Gastrocnemius medialis (tissue), 4 donors: ENCODE measurements around the gene LTB. TPM values are rescaled to one million over a fixed set of nuclear protein-coding genes. Genes with fewer than 3 reads are reported as not detected.

Source experiments
- ATAC-seq, 2 donors: fragments of 150-250 bp; one replicate each; pipeline ENCODE4 v1.9.1; 2016
- DNase-seq, 2 donors: peaks; one replicate each; pipeline ENCODE4 v3.0.0-alpha.2; 2019
- H3K27ac ChIP-seq, 4 donors: fragments of 200-600 bp; sonication (generic); 1 replicate in 1 of 4; 2 replicates in 3 of 4; pipeline ENCODE4 v1.5.1; 2016 to 2018; ENCODE audit warnings: mild to moderate bottlenecking in 2 of 4, moderate library complexity in 1 of 4
- H3K27me3 ChIP-seq, 3 donors: fragments of 200-600 bp; sonication (generic) in 2 of 3; 1 replicate in 1 of 3; 2 replicates in 2 of 3; pipeline versions ENCODE4 v1.5.1 to v1.6.0; 2016 to 2019; ENCODE audit warnings: mild to moderate bottlenecking in 1 of 3, moderate library complexity in 1 of 3
- H3K36me3 ChIP-seq, 2 donors: fragments of 200-600 bp; sonication (generic) in 1 of 2; one replicate each; pipeline ENCODE4 v1.5.1; 2017 to 2018
- H3K4me1 ChIP-seq, 2 donors: fragments of 200-600 bp; sonication (generic) in 1 of 2; one replicate each; pipeline ENCODE4 v1.5.1; 2016 to 2017; ENCODE audit warnings: mild to moderate bottlenecking in 2 of 2
- H3K4me3 ChIP-seq, 4 donors: fragments of 200-600 bp; sonication (generic) in 3 of 4; 1 replicate in 1 of 4; 2 replicates in 3 of 4; pipeline ENCODE4 v1.5.1; 2016 to 2019; ENCODE audit warnings: mild to moderate bottlenecking in 2 of 4
- H3K9me3 ChIP-seq, 3 donors: fragments of 200-600 bp; sonication (generic) in 2 of 3; 1 replicate in 1 of 3; 2 replicates in 2 of 3; pipeline ENCODE4 v1.5.1; 2016 to 2019
- CTCF ChIP-seq, 5 experiments: fragments of 450-650 bp in 3 of 5; fragments of 200-600 bp in 2 of 5; sonication (generic) in 2 of 5; IDR thresholded peaks in 4 of 5; conservative IDR thresholded peaks in 1 of 5; 1 replicate in 4 of 5; 2 replicates in 1 of 5; pipeline ENCODE4 v1.5.1; 2016 to 2019; ENCODE audit warnings: antibody characterized with exemption in 5 of 5, mild to moderate bottlenecking in 3 of 5, moderate library complexity in 3 of 5
- POLR2A ChIP-seq, 2 donors: fragments of 450-650 bp; IDR thresholded peaks; one replicate each; pipeline ENCODE4 v1.6.1; 2017; ENCODE audit warnings: antibody characterized with exemption in 2 of 2, mild to moderate bottlenecking in 2 of 2, moderate library complexity in 2 of 2
- in situ Hi-C, 4 donors: fragments of 200-750 bp; cut with MboI; loops; one replicate each; pipeline versions ENCODE4 v1.15.0 to v1.8.0; 2017; ENCODE audit warnings: low sequenced_read_pairs in 4 of 4
- intact Hi-C: fragments of 100-400 bp; cut with DNase I; formaldehyde crosslinking; loops from one replicate; pipeline ENCODE4 v1.15.1; 2023; ENCODE audit warnings: low total_unique reads
- total RNA-seq, 4 donors: library from RNA; depleted of rRNA; stranded (reverse); fragments of >200 nt; gene quantifications; one replicate each; pipeline versions ENCODE4 v1.1.0 to v1.2.3, GENCODE V29; 2016

LTB gene
- total RNA-seq, 4 donors from 2014 or later = not detected

DNA sequence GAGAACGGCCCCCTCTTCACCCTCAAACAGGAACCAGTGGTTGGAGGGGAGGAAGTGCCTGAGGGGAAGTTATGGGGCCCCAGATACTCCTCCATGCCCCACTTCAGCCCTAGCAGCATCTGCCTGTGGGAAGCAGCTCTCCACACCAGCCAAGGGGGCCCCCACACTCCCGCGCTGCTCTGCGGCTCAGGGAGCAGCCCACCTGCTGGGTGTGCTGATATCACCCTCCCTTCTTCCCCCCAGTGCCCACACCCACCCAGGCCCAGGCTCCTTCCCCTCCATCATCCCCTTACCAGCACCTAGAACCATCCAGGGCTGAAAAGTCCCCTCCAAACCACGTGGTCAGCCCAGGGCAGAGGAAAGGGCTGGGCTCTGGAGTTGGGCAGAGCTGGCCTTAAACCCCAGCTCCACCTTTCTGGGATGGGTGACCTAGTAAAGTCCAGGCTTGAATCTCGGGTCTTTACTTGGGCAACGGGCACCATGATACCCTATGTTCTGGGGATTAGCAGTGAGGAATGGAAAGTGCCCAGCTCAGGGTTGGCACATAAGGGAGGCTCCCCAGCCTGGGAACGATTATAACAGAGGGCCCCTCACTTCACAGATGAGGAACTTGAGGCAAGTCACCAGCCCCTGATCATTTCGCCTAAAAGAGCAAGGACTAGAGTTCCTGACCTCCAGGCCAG lies 4.5 kb upstream of the LTB start:
- Histone ChIP-seq H3K9me3 (no peaks in the 10 kb centered on the region), H3K27ac (no peak overlapping the region), H3K27me3 (peaks cover 0 to 5% (median 0%) of the 10 kb centered on the region in 3 donors), H3K4me3 (no peak overlapping the region), H3K4me1 (no peaks in the 10 kb centered on the region), H3K36me3 (no peaks in the 10 kb centered on the region)
- in situ Hi-C loops (no loop called here), intact Hi-C loops (no loop called here)
- no peak for TF ChIP-seq CTCF (IDR thresholded peaks at IDR 0.05 in 4 of 5, conservative IDR thresholded peaks at IDR 0.05 in 1 of 5)
- no peak for TF ChIP-seq POLR2A (IDR thresholded peaks at IDR 0.05)
- ATAC-seq (no peak), DNase-seq (no peak)

- Histone ChIP-seq H3K4me1 (no peaks in the 10 kb centered on the region), H3K36me3 (no peaks in the 10 kb centered on the region), H3K4me3 (no peak within 1 kb of the TSS), H3K27me3 (peaks cover 0 to 5% (median 0%) of the 10 kb centered on the region in 3 donors), H3K9me3 (no peaks in the 10 kb centered on the region), H3K27ac (no peak within 1 kb of the TSS)
- in situ Hi-C loops (no loop called here), intact Hi-C loops (no loop called here)
- TF ChIP-seq POLR2A (IDR thresholded peaks at IDR 0.05) = no peak
- no peak for TF ChIP-seq CTCF (IDR thresholded peaks at IDR 0.05 in 4 of 5, conservative IDR thresholded peaks at IDR 0.05 in 1 of 5)
- no peak for ATAC-seq
- DNase-seq = no peak
Measured at GRCh38 chr6:31586008-31586407, 3.8 kb upstream of the LTB start, which contains the start of gene LST1. Gene LST1, plus strand, starts transcription at chr6:31586277. Its CDS starts 1,023 bp downstream, at chr6:31587300.

DNA sequence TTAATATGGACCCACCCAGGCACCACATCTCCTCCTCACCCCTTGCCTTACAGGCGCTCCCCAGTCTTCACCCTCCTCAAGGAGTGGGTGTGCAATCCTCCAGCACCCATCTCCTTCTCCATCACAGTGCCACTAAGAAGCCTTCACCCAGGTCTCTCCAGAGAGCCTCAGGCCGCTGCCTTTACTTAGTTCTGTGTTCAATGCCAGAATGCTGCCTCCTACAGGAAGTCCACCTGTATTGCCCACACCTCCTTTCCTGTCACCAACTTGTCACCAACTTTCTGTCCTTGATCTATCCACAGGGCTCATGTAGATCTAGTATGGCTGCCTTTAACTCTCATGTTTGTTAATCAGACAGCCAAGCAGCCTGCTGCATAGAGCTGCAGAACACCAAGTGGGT lies 3.3 kb upstream of the LTB start:
- H3K4me1 ChIP-seq = peaks cover 0 to 3% of the 10 kb centered on the region in 2 donors
- in situ Hi-C loops = no loop called here

DNA sequence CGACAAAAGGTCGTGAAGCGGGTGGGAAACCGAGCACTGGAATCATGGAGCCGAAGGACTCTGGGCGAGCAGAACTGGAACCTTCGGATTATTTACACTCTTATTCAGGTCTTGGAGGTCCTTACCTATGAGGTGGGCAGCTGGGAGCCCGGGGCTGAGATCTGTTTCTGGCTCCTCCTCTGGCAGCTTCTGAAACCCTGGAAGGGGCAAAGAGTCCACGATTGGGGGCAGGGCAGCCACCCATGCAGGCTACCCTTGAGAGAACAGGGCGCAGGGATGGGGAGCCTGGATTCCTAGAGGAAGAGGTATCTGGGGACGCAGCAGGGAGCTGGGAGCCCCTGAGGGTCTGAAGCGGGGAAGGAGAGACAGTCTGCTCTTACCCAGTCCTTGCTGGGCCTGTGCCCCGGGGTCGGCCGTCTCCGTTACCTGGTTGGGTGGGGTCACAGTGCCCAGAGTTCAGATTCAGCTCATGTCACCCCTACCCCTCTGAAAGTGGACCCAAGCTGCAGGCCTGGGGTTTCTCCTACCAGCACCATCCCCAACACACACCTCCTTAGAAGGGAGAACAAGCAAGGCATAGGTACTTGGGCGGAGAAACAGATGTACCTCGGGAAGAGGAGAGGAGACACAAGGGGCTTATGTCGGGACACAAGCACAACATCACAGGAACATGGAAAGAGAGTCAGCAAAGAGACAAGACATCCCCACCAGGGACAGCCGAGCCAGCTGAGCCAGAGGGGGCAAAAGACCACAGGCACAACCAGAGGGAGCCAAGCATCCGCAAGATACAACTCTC lies 592 bp downstream of the LTB start:
- Histone ChIP-seq H3K27ac (peak overlapping the region; percentile 74 to 84 (median 77)), H3K27me3 (no peaks in the 10 kb centered on the region), H3K36me3 (no peaks in the 10 kb centered on the region), H3K4me1 (peaks cover 0 to 5% of the 10 kb centered on the region in 2 donors), H3K4me3 (peak overlapping the region; percentile 67 to 96 (median 90)), H3K9me3 (no peaks in the 10 kb centered on the region)
- in situ Hi-C loops (no loop called here), intact Hi-C loops (loop anchor here (1.0 kb wide), 2 partner anchors 17 to 35 kb away; partner anchors contain the start of gene ATP6V1G2)
- DNase-seq (no peak), ATAC-seq (peak; percentile 9 to 18)
- TF ChIP-seq POLR2A (IDR thresholded peaks at IDR 0.05) (no peak), CTCF (IDR thresholded peaks at IDR 0.05 in 4 of 5, conservative IDR thresholded peaks at IDR 0.05 in 1 of 5) (no peak)

More for the DNA sequence above, 3.3 kb upstream of the LTB start:
- H3K27ac ChIP-seq = no peak overlapping the region
- intact Hi-C loops = no loop called here
- peaks cover 0 to 5% (median 0%) of the 10 kb centered on the region in 3 donors for H3K27me3 ChIP-seq
- no peak for DNase-seq
- ATAC-seq = no peak
- no peaks in the 10 kb centered on the region for H3K36me3 ChIP-seq
- no peaks in the 10 kb centered on the region for H3K9me3 ChIP-seq
- H3K4me3 ChIP-seq = no peak overlapping the region
- TF ChIP-seq POLR2A (IDR thresholded peaks at IDR 0.05) = no peak
- no peak for TF ChIP-seq CTCF (IDR thresholded peaks at IDR 0.05 in 4 of 5, conservative IDR thresholded peaks at IDR 0.05 in 1 of 5)
